Measurements from ENCODE around the gene C11orf97. TPM values are rescaled to one million over a fixed set of nuclear protein-coding genes. Genes with fewer than 3 reads are reported as not detected.
A peak's percentile ranks its signal among the peaks of the same experiment; 100 is the strongest.
"Not testable (repeated sequence)": the region's sequence is repeated elsewhere in the genome, so short reads cannot be mapped to it uniquely, and the experiment has no call there.

The C11orf97 gene
- total RNA-seq, 1 donor = not detected

DNA sequence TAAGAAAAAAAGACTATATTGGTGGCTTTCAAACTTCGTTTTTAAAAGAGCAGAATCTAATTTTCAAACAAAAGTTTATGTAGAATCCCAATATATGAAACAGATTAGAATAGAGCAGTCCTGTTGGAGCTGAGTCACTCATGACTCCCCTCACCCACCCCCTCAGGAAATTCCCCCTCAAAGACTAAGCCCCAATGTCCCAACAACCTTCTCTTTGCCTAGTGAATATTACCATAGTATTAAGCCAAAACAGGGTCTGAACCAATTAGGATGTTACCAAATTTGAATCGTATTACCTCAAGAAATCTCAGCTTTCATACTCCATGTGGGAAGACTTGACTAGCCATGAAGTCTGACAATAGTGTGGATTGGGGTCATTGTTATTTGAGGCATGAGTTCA, 47.1 kb downstream of the C11orf97 start:
- Histone ChIP-seq H3K9me3 (ENCODE audit: low read depth, low read length) (no peaks in the 10 kb centered on the region), H3K4me1 (ENCODE audit: insufficient read depth, low read length) (peaks cover 43% of the 10 kb centered on the region), H3K4me3 (ENCODE audit: low read length) (no peak overlapping the region), H3K27me3 (ENCODE audit: insufficient read depth, low read length) (no peaks in the 10 kb centered on the region)

DNA sequence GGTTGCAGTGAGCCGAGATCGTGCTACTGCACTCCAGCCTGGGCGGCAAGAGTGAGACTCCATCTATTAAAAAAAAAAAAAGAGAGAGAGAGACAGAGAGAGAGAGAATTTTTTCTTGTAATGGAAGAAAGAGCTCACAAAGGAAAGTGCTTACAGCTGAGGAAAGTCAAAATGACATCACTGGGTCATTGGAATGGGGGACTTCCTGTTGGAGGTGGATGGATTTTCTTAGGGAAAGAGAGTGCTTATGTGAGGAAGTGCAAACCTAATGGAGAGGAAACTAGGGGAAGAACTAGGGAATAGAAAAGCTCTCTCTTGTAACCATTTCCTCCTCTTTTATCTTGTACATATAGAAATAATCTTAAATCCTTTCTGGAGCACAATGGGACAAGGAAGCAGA, 48.6 kb downstream of the C11orf97 start:
- peaks cover 36% of the 10 kb centered on the region for H3K4me1 ChIP-seq (ENCODE audit: insufficient read depth, low read length)
- no peak overlapping the region for H3K4me3 ChIP-seq (ENCODE audit: low read length)
- no peaks in the 10 kb centered on the region for H3K9me3 ChIP-seq (ENCODE audit: low read depth, low read length)
- no peaks in the 10 kb centered on the region for H3K27me3 ChIP-seq (ENCODE audit: insufficient read depth, low read length)

DNA sequence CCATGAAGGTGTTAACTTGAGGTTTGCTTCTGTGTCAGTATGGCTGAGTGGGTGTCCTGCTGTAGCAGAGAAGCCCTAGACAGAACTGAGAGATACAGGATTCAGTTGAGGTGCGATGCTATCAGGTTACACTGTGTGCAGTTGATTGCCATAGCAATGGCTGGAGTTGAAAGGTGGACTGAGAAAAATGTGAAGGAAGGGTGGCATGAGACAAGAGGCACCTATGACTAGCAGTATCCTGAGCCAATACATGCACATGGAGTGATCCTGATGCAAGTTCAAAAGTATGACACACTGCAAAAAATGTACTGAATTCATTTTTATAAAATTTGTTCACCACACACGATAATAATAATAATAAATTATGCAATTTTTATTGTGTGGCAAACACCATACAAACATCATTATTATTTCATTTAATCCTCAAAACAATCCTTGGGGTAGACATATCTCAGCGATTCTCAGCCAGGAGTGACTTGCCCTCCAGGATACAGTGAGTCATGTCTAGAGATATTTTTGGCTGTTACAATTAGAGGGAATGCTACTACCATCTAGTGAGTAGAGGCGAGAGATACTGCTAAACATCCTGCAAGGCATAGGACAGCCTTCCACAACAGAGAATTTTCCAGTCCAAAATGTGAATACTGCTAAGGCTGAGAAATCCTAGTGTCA, 51.1 kb downstream of the C11orf97 start:
- Histone ChIP-seq H3K27me3 (ENCODE audit: insufficient read depth, low read length) (no peaks in the 10 kb centered on the region), H3K4me1 (ENCODE audit: insufficient read depth, low read length) (peaks cover 26% of the 10 kb centered on the region), H3K9me3 (ENCODE audit: low read depth, low read length) (no peaks in the 10 kb centered on the region), H3K4me3 (ENCODE audit: low read length) (no peak overlapping the region)

DNA sequence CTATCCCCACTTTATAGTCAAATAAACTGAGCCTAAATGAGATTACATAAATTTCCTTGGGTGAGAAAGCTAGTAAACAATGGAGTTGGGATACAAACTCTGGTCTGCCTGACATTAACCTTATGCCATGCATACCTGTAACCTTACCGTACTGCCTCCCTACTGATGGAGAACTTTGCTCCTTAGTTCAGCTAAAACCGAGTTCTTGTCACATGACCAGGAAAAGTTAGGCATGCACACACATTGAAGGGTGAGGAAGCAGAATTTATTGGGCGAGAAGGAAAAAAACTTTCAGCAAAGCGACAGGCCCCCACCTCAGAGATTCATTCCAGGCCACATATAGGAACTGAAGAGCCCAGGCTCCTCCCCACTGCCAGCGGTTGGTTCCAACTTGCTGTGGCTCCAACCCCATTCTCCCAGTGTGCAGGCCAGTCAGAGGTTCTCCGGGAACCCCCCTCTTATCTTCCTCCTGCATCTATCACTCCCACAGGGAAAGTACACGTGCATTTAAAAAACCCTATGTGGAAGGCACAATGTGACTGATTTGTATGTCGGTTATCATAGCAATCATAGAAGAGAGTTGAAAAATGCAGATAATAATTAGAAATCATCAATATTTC, 51.7 kb downstream of the C11orf97 start:
- no peaks in the 10 kb centered on the region for H3K9me3 ChIP-seq (ENCODE audit: low read depth, low read length)
- no peaks in the 10 kb centered on the region for H3K27me3 ChIP-seq (ENCODE audit: insufficient read depth, low read length)
- peaks cover 19% of the 10 kb centered on the region for H3K4me1 ChIP-seq (ENCODE audit: insufficient read depth, low read length)
- no peak overlapping the region for H3K4me3 ChIP-seq (ENCODE audit: low read length)

DNA sequence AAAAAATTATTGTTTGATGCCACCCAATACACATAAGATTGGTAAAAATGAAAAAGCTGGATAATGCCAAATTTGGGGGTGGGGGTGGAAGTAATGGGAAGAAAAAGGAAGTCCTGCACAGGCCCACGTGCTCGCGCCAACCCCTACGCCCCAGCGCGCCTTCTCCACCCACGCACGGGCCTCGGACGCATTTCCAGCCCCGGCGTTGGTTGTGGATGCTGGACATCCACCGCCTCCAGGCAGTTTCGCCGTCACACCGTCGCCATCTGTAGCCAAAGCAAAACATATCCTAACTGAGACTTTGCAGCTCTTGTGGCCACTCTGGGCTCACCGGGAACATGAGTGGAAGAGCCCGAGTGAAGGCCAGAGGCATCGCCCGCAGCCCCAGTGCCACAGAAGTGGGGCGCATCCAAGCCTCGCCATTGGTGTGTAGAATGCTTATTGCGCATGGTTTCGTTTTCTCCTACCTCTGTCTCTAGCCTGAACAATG, 55.0 kb downstream of the C11orf97 start, which contains the start of gene PIWIL4:
Gene PIWIL4 (plus strand): TSS at position 188 of the 490 bp plus-strand sequence. CDS start 151 bp downstream, at position 339.
- Histone ChIP-seq H3K27me3 (ENCODE audit: insufficient read depth, low read length) (no peaks in the 10 kb centered on the region), H3K9me3 (ENCODE audit: low read depth, low read length) (no peaks in the 10 kb centered on the region), H3K4me1 (ENCODE audit: insufficient read depth, low read length) (peaks cover 9% of the 10 kb centered on the region), H3K4me3 (ENCODE audit: low read length) (no peak within 1 kb of the TSS)

DNA sequence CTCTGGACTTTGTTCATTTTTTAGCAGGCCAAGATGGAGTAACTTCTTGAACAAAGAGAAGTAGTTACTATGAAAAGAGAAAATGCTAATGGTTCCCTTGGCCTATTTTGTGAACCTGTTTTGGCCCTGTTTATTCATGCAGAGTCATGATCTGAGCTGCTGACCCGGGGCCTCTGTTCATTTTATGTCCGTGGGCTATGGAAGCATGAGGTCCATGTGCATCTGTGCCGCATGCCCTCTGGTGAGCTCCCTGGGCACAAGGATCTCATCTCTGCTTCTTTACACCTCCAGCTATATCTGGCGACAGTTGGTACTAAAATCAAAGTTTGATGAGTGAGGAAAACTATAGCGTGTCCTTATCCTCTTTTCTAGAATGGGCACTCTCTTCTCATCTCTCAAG, 55.9 kb downstream of the C11orf97 start:
- Histone ChIP-seq H3K4me3 (ENCODE audit: low read length) (no peak overlapping the region), H3K4me1 (ENCODE audit: insufficient read depth, low read length) (peaks cover 9% of the 10 kb centered on the region), H3K27me3 (ENCODE audit: insufficient read depth, low read length) (no peaks in the 10 kb centered on the region), H3K9me3 (ENCODE audit: low read depth, low read length) (no peaks in the 10 kb centered on the region)

DNA sequence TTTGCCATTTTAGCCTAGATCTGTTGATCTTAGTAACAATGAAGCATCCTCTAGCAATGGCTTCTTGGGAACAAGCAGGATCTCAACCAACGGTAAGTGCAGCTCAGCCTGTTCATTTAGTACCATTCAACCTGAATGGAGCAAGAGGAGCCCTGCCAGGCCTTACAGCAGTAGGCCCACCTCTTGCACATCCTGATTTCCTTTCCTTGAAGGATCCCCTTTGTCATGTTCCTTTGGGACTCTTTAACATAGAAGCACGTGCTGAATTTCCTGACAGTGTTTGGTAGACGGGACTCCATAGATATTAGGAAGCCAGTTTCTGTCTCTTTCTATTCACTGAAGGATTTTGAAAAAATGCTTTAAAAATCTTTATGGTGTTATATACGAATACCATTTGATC, 56.5 kb downstream of the C11orf97 start:
- no peaks in the 10 kb centered on the region for H3K9me3 ChIP-seq (ENCODE audit: low read depth, low read length)
- H3K4me1 ChIP-seq (ENCODE audit: insufficient read depth, low read length) = peaks cover 6% of the 10 kb centered on the region
- no peaks in the 10 kb centered on the region for H3K27me3 ChIP-seq (ENCODE audit: insufficient read depth, low read length)
- no peak overlapping the region for H3K4me3 ChIP-seq (ENCODE audit: low read length)

DNA sequence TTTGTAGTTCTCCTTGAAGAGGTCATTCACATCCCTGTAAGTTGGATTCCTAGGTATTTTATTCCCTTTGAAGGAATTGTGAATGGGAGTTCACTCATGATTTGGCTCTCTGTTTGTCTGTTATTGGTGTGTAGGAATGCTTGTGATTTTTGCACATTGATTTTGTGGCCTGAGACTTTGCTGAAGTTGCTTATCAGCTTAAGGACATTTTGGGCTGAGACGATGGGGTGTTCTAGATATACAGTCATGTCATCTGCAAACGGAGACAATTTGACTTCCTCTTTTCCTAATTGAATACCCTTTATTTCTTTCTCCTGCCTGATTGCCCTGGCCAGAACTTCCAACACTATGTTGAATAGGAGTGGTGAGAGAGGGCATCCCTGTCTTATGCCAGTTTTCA, 60.7 kb downstream of the C11orf97 start:
- H3K9me3 ChIP-seq (ENCODE audit: low read depth, low read length); H3K27me3 ChIP-seq (ENCODE audit: insufficient read depth, low read length); H3K4me3 ChIP-seq (ENCODE audit: low read length): not testable (repeated sequence)
- H3K4me1 ChIP-seq (ENCODE audit: insufficient read depth, low read length) = peaks cover 30% of the 10 kb centered on the region

DNA sequence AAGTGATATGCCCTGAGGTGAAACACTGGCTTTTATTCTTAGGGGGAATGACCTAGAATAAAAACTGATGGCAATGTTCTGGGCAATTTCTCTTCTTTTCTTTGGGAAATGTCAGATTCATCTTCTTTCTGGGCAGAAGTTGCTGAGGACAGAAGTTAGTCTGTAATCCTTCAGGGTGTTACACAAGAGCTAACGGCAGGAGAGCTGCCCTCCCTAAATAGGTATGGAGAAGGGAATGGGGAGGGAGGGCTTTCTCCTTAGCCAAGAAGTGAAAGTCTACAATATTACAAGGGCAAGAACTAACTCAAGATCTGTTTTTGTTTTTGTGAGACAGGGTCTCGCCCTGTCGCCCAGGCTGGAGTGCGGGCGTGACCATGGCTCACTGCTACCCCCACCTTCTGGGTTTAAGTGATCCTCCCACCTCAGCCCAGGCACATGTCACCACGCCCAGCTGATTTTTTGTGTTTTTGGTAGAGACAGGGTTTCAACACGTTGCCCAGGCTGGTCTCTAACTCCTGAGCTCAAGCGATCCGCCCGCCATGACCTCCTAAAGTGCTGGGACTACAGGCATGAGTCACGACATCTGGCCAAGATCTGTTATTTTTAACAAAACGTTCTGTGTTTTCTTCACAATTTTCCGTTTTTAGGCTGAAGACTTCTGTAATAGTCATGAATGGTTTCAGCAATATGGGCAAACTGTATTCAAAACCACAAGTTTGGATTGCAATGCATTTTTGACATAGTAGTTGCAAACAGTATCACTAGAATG, 62.1 kb downstream of the C11orf97 start:
- no peaks in the 10 kb centered on the region for H3K27me3 ChIP-seq (ENCODE audit: insufficient read depth, low read length)
- H3K9me3 ChIP-seq (ENCODE audit: low read depth, low read length) = no peaks in the 10 kb centered on the region
- peaks cover 39% of the 10 kb centered on the region for H3K4me1 ChIP-seq (ENCODE audit: insufficient read depth, low read length)
- peak overlapping the region; percentile 19 for H3K4me3 ChIP-seq (ENCODE audit: low read length)

DNA sequence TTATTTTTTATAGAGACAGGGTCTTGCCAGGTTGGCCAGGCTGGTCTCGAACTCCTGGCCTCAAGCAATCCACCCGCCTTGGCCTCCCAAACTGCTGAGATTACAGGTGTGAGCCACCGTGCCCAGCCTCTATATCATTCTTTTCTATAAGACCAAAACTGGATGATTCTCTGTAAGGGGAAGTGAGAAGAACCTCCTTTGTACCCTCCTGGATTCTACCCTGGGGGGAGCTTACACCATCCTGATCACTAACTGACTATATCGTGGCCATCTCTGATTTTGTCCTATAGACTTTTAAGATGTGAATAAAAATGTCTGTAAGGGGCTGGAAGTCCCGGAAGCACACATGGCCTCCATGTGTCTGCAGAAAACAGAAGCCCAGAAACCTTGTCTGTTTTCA, 64.0 kb downstream of the C11orf97 start:
- H3K4me3 ChIP-seq (ENCODE audit: low read length) = no peak overlapping the region
- H3K9me3 ChIP-seq (ENCODE audit: low read depth, low read length) = no peaks in the 10 kb centered on the region
- peaks cover 42% of the 10 kb centered on the region for H3K4me1 ChIP-seq (ENCODE audit: insufficient read depth, low read length)
- H3K27me3 ChIP-seq (ENCODE audit: insufficient read depth, low read length) = no peaks in the 10 kb centered on the region

DNA sequence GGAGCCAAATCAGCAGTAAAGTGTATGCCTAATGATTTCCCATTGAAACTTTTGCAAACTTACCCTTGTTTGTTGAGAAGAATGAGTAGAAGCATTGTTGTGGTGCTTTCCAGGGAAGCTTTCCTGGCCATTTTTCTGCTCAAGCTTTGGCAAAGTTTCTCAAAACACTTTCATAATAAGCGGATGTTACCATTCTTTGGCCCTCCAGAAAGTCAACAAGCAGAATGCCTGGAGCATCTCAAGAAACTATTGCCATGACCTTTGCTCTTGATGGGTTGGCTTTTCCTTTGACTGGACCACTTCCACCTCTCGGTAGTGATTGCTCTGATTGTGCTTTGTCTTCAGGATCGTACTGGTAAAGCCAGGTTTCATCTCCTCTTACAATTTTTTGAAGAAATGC, 65.6 kb downstream of the C11orf97 start:
- H3K4me1 ChIP-seq (ENCODE audit: insufficient read depth, low read length) = peaks cover 54% of the 10 kb centered on the region
- no peaks in the 10 kb centered on the region for H3K9me3 ChIP-seq (ENCODE audit: low read depth, low read length)
- H3K27me3 ChIP-seq (ENCODE audit: insufficient read depth, low read length) = no peaks in the 10 kb centered on the region
- no peak overlapping the region for H3K4me3 ChIP-seq (ENCODE audit: low read length)

Other genes with a start within 250 kb of the C11orf97 start
- not detected for gene IZUMO1R, start 207.9 kb upstream of the C11orf97 start, total RNA-seq
- 0.10 TPM for gene GPR83, start 111.0 kb upstream of the C11orf97 start, total RNA-seq
- 13.4 TPM for gene MRE11, start 18.6 kb upstream of the C11orf97 start, total RNA-seq
- 96.1 TPM for gene ANKRD49, start 18.5 kb upstream of the C11orf97 start, total RNA-seq
- gene FUT4, start 31.5 kb downstream of the C11orf97 start, total RNA-seq = 16.2 TPM
- 5.2 TPM for gene PIWIL4, start 54.9 kb downstream of the C11orf97 start, total RNA-seq

All from mononuclear cell (primary cell).